ENCODE measurements around the gene SMAD1. TPM values are rescaled to one million over a fixed set of nuclear protein-coding genes. Genes with fewer than 3 reads are reported as not detected.

The SMAD1 gene
- total and polyA plus RNA-seq, 2 of the 4 experiments (the other 2 are of a cell fraction): 11.6 to 17.6 TPM

DNA sequence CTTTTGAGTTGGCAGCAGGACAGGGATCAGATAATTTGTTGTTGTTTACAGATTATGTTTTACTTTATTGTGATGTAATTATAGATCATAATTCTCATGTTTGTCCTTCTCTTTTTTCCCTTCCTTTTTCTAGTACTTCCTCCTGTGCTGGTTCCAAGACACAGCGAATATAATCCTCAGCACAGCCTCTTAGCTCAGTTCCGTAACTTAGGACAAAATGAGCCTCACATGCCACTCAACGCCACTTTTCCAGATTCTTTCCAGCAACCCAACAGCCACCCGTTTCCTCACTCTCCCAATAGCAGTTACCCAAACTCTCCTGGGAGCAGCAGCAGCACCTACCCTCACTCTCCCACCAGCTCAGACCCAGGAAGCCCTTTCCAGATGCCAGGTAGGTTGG, 58.0 kb downstream of the SMAD1 start:
- Histone ChIP-seq H3K9me3 (ENCODE audit: control insufficient read depth, insufficient read depth, low read length) (no peaks in the 10 kb centered on the region), H3K18ac (ENCODE audit: low read depth, low read length) (peak overlapping the region; percentile 79; the same call in 1 of the 2 replicates), H3K4ac (ENCODE audit: low read depth, low read length) (peak overlapping the region; percentile 4; the same call in 1 of the 2 replicates), H2AK5ac (ENCODE audit: low read depth, low read length) (peak overlapping the region; percentile 47; the same call in 1 of the 2 replicates), H2AK9ac (replicated peaks; ENCODE audit: low read depth, low read length, poor library complexity) (no peak overlapping the region), H2BK15ac (ENCODE audit: low read depth, low read length) (no peak overlapping the region), H2BK120ac (ENCODE audit: low read depth, low read length) (peak overlapping the region; percentile 38; the same call in 1 of the 2 replicates), H2BK5ac (ENCODE audit: low read depth, low read length, poor library complexity, severe bottlenecking) (no peak overlapping the region), H3K4me1 (ENCODE audit: control insufficient read depth, insufficient read depth, low read length) (peaks cover 14% of the 10 kb centered on the region), H3K27me3 (ENCODE audit: control insufficient read depth, insufficient read depth, low read length) (no peaks in the 10 kb centered on the region), H3K36me3 (ENCODE audit: control insufficient read depth, insufficient read depth, low read length) (peaks cover 7% of the 10 kb centered on the region), H3K4me3 (ENCODE audit: insufficient read depth, low read depth, low read length) (no peak overlapping the region), H3K23ac (ENCODE audit: low read depth, low read length) (no peak overlapping the region), H2BK20ac (ENCODE audit: low read depth, low read length) (no peak overlapping the region; the same call in 1 of the 2 replicates), H3K9me1 (ENCODE audit: insufficient read depth, low read length) (peaks cover 4% of the 10 kb centered on the region; the same call in 1 of the 2 replicates), H3K27ac (ENCODE audit: insufficient read depth, low read length) (peak overlapping the region; percentile 57; the same call in 1 of the 2 replicates), H4K20me1 (ENCODE audit: insufficient read depth, low read length) (no peaks in the 10 kb centered on the region), H3K56ac (ENCODE audit: extremely low read depth, insufficient read depth, low read length) (no peak overlapping the region), H3K14ac (replicated peaks; ENCODE audit: low read depth, low read length) (0 out of 2 replicates have a peak overlapping the region, but pooled peaks have one; percentile 29), H3K79me1 (ENCODE audit: low read depth in 1 of 2, low read length in 2 of 2) (peaks cover 3 to 4% of the 10 kb centered on the region in 2 experiments; a peak in 2 of 4 replicates), H2AFZ (replicated peaks; ENCODE audit: low read length, poor library complexity) (no peak overlapping the region), H4K91ac (ENCODE audit: insufficient read depth, low read depth, low read length) (peak overlapping the region; percentile 53), H3K4me2 (ENCODE audit: low read depth, low read length) (no peak overlapping the region), H3K9ac (ENCODE audit: low read depth, low read length) (no peak overlapping the region), H4K5ac (ENCODE audit: low read depth, low read length) (peak overlapping the region; percentile 53; the same call in 1 of the 2 replicates), H4K8ac (ENCODE audit: low read depth in 2 of 2, low read length in 2 of 2) (peak overlapping the region in 1 of 2 experiments; percentile 20; a peak in 1 of 4 replicates)
- ChIA-PET POLR2A (ENCODE audit: unreplicated experiment) (no interaction called here), CTCF (interaction anchor here (1.3 kb wide), 1 partner anchor 15 kb away, joined by 4 read pairs; no protein-coding TSS in a partner anchor)
- no TSS peak for BruUV-seq (replicated peaks)
- dilution Hi-C loops (cut with HindIII; ENCODE audit: low sequenced_read_pairs, unreplicated experiment): no loop called here
- TF ChIP-seq BHLHE40 (IDR thresholded peaks at IDR 0.05; ENCODE audit: low read depth, low read length) (no peak), NFE2L2 (IDR thresholded peaks at IDR 0.05; ENCODE audit: low read depth, low read length) (no peak), POLR2A (IDR thresholded peaks at IDR 0.05; ENCODE audit: low read depth, low read length) (no peak), RCOR1 (IDR thresholded peaks at IDR 0.05; ENCODE audit: insufficient replicate concordance, low read length) (no peak), RFX5 (IDR thresholded peaks at IDR 0.05; ENCODE audit: low read depth, low read length) (no peak), MXI1 (IDR thresholded peaks at IDR 0.05; ENCODE audit: borderline replicate concordance, low read depth, low read length) (no peak), FOS (IDR thresholded peaks at IDR 0.05; ENCODE audit: low read depth, low read length) (no peak), CEBPB (IDR thresholded peaks at IDR 0.05; ENCODE audit: low read depth, low read length) (no peak), MAFK (IDR thresholded peaks at IDR 0.05; ENCODE audit: low read depth, low read length) (no peak), RAD21 (IDR thresholded peaks at IDR 0.05; ENCODE audit: low read length) (no peak), CHD1 (IDR thresholded peaks at IDR 0.05; ENCODE audit: low read depth, low read length) (no peak), SMC3 (IDR thresholded peaks at IDR 0.05; ENCODE audit: low read depth, low read length) (no peak), MAZ (IDR thresholded peaks at IDR 0.05; ENCODE audit: borderline replicate concordance, low read depth, low read length) (no peak)
- TF ChIP-seq, protein P1, sequence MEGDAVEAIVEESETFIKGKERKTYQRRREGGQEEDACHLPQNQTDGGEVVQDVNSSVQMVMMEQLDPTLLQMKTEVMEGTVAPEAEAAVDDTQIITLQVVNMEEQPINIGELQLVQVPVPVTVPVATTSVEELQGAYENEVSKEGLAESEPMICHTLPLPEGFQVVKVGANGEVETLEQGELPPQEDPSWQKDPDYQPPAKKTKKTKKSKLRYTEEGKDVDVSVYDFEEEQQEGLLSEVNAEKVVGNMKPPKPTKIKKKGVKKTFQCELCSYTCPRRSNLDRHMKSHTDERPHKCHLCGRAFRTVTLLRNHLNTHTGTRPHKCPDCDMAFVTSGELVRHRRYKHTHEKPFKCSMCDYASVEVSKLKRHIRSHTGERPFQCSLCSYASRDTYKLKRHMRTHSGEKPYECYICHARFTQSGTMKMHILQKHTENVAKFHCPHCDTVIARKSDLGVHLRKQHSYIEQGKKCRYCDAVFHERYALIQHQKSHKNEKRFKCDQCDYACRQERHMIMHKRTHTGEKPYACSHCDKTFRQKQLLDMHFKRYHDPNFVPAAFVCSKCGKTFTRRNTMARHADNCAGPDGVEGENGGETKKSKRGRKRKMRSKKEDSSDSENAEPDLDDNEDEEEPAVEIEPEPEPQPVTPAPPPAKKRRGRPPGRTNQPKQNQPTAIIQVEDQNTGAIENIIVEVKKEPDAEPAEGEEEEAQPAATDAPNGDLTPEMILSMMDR (conservative IDR thresholded peaks at IDR 0.05; ENCODE audit: low read depth, low read length): no peak
- TF ChIP-seq, protein P2, sequence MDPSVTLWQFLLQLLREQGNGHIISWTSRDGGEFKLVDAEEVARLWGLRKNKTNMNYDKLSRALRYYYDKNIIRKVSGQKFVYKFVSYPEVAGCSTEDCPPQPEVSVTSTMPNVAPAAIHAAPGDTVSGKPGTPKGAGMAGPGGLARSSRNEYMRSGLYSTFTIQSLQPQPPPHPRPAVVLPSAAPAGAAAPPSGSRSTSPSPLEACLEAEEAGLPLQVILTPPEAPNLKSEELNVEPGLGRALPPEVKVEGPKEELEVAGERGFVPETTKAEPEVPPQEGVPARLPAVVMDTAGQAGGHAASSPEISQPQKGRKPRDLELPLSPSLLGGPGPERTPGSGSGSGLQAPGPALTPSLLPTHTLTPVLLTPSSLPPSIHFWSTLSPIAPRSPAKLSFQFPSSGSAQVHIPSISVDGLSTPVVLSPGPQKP (IDR thresholded peaks at IDR 0.05; ENCODE audit: borderline replicate concordance, low read depth, low read length): no peak
- TF ChIP-seq, protein P3, sequence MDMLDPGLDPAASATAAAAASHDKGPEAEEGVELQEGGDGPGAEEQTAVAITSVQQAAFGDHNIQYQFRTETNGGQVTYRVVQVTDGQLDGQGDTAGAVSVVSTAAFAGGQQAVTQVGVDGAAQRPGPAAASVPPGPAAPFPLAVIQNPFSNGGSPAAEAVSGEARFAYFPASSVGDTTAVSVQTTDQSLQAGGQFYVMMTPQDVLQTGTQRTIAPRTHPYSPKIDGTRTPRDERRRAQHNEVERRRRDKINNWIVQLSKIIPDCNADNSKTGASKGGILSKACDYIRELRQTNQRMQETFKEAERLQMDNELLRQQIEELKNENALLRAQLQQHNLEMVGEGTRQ (IDR thresholded peaks at IDR 0.05; ENCODE audit: low read depth, low read length): no peak
- intact Hi-C loops (cut with micrococcal nuclease): no loop called here
- DNase-seq (no peak), ATAC-seq (ENCODE audit: low read depth) (no peak)
- in situ Hi-C loops (cut with MboI; ENCODE audit: low sequenced_read_pairs): no loop called here
- 100% methylated on average over 1 of the region's 4 CpGs; no CpG with 5 or more reads in 1 of the 2 experiments for WGBS, 2 experiments (ENCODE audit: extremely low coverage in 2 of 2, insufficient read length in 1 of 2)
